Liver (tissue), 9 donors: ENCODE measurements around the gene TBX1. TPM values are rescaled to one million over a fixed set of nuclear protein-coding genes. Genes with fewer than 3 reads are reported as not detected.

Experiments used
- DNase-seq: peaks from one replicate; pipeline ENCODE4 v3.0.0-alpha.2; 2017; ENCODE audit warnings: low spot score
- H3K27ac ChIP-seq, 2 donors: one replicate each; pipeline ENCODE4 v1.7.0; 2013; ENCODE audit warnings: inconsistent platforms in 2 of 2, low read length in 2 of 2, control low read depth in 1 of 2, low read depth in 1 of 2, mild to moderate bottlenecking in 1 of 2
- H3K27me3 ChIP-seq, 4 donors: one replicate each; pipeline versions ENCODE4 v1.6.1 to v1.7.0; 2013; ENCODE audit warnings: low read length in 3 of 4, inconsistent platforms in 1 of 4, mild to moderate bottlenecking in 1 of 4, moderate library complexity in 1 of 4; ENCODE audit not compliant: control insufficient read depth in 4 of 4, insufficient read depth in 4 of 4
- H3K36me3 ChIP-seq, 4 donors: one replicate each; pipeline versions ENCODE4 v1.6.1 to v1.7.0; 2013; ENCODE audit warnings: low read length in 3 of 4, mild to moderate bottlenecking in 3 of 4, low read depth in 1 of 4, moderate library complexity in 1 of 4; ENCODE audit not compliant: control insufficient read depth in 4 of 4, insufficient read depth in 3 of 4
- H3K4me1 ChIP-seq, 4 donors: one replicate each; pipeline versions ENCODE4 v1.6.1 to v1.7.0; 2013; ENCODE audit warnings: low read length in 3 of 4, mild to moderate bottlenecking in 3 of 4, moderate library complexity in 1 of 4; ENCODE audit not compliant: control insufficient read depth in 4 of 4, insufficient read depth in 4 of 4
- H3K4me3 ChIP-seq, 3 donors: one replicate each; pipeline versions ENCODE4 v1.6.1 to v1.7.0; 2013; ENCODE audit warnings: low read length in 3 of 3, control low read depth in 1 of 3, low read depth in 1 of 3, mild to moderate bottlenecking in 1 of 3
- H3K9ac ChIP-seq, 2 donors: one replicate each; pipeline ENCODE4 v1.7.0; 2013; ENCODE audit warnings: low read length in 2 of 2, mild to moderate bottlenecking in 2 of 2, moderate library complexity in 2 of 2, control low read depth in 1 of 2, low read depth in 1 of 2
- H3K9me3 ChIP-seq, 4 donors: one replicate each; pipeline versions ENCODE4 v1.6.1 to v1.7.0; 2013; ENCODE audit warnings: low read length in 3 of 4; ENCODE audit not compliant: control insufficient read depth in 4 of 4
- ATF3 ChIP-seq: IDR thresholded peaks from 2 replicates; pipeline ENCODE4 v1.6.1; 2016; ENCODE audit warnings: antibody characterized with exemption
- EGR1 ChIP-seq, 2 donors: IDR thresholded peaks; 2 replicates each; pipeline ENCODE4 v1.6.1; 2016 to 2018; ENCODE audit warnings: antibody characterized with exemption in 2 of 2, low read depth in 2 of 2
- FOXA1 ChIP-seq: IDR thresholded peaks from 2 replicates; pipeline ENCODE4 v1.6.1; 2016; ENCODE audit warnings: antibody characterized with exemption
- GABPA ChIP-seq, 2 donors: IDR thresholded peaks in 1 of 2; conservative IDR thresholded peaks in 1 of 2; 2 replicates each; pipeline ENCODE4 v1.6.1; 2016; ENCODE audit warnings: antibody characterized with exemption in 2 of 2, mild to moderate bottlenecking in 1 of 2, moderate library complexity in 1 of 2
- HNF4A ChIP-seq, 2 donors: conservative IDR thresholded peaks; 2 replicates each; pipeline ENCODE4 v1.6.1; 2016; ENCODE audit warnings: antibody characterized with exemption in 2 of 2, mild to moderate bottlenecking in 2 of 2
- HNF4G ChIP-seq: IDR thresholded peaks from 2 replicates; pipeline ENCODE4 v1.6.1; 2016; ENCODE audit warnings: antibody characterized with exemption
- JUND ChIP-seq, 2 donors: IDR thresholded peaks; 2 replicates each; pipeline ENCODE4 v1.6.1; 2016; ENCODE audit warnings: antibody characterized with exemption in 2 of 2
- NR2F2 ChIP-seq: IDR thresholded peaks from 2 replicates; pipeline ENCODE4 v1.6.1; 2016; ENCODE audit warnings: antibody characterized with exemption
- RXRA ChIP-seq, 2 donors: IDR thresholded peaks; 2 replicates each; pipeline ENCODE4 v1.6.1; 2017 to 2018; ENCODE audit warnings: antibody characterized with exemption in 2 of 2, mild to moderate bottlenecking in 1 of 2
- SP1 ChIP-seq: IDR thresholded peaks from 2 replicates; pipeline ENCODE4 v1.6.1; 2018; ENCODE audit warnings: antibody characterized with exemption, mild to moderate bottlenecking
- TAF1 ChIP-seq: conservative IDR thresholded peaks from 2 replicates; pipeline ENCODE4 v1.6.1; 2016; ENCODE audit warnings: antibody characterized with exemption, mild to moderate bottlenecking
- YY1 ChIP-seq: IDR thresholded peaks from 2 replicates; pipeline ENCODE4 v1.6.1; 2016; ENCODE audit warnings: antibody characterized with exemption, mild to moderate bottlenecking
- ZBTB33 ChIP-seq: IDR thresholded peaks from 2 replicates; pipeline ENCODE4 v1.6.1; 2016; ENCODE audit warnings: antibody characterized with exemption
- WGBS: extraction: QIAGEN DNeasy Blood & Tissue Kit; methylation state at CpG from one replicate; pipeline ENCODE4 v1.1.7; 2013; 5-methylcytosine and 5-hydroxymethylcytosine counted together
- polyA plus RNA-seq, 2 donors: library from polyadenylated mRNA; stranded (reverse) in 1 of 2; unstranded in 1 of 2; fragments of 200-250 nt in 1 of 2; fragments of >200 nt in 1 of 2; fragmentation: Nextera tagmentation in 1 of 2; extraction: Ambion mirVana in 1 of 2; gene quantifications; one replicate each; pipeline versions ENCODE4 v1.2.1 to v1.2.3, GENCODE V29; 2013 to 2015
- total RNA-seq, 2 donors: library from RNA; depleted of rRNA; stranded (reverse); fragments of >200 nt; gene quantifications; one replicate each; pipeline ENCODE4 v1.2.3, GENCODE V29; 2014
- TF ChIP-seq, protein P1 (sequence below): IDR thresholded peaks from 2 replicates; pipeline ENCODE4 v1.6.1; 2016; ENCODE audit warnings: antibody characterized with exemption, mild to moderate bottlenecking
- donor health status: healthy.
- donor health status: healthy.
- donor health status: healthy.
- donor health status: healthy.
- donor health status: healthy.

The TBX1 gene
- total and polyA plus RNA-seq, 4 donors, result 0.17 to 0.18 TPM; not detected in 2

DNA sequence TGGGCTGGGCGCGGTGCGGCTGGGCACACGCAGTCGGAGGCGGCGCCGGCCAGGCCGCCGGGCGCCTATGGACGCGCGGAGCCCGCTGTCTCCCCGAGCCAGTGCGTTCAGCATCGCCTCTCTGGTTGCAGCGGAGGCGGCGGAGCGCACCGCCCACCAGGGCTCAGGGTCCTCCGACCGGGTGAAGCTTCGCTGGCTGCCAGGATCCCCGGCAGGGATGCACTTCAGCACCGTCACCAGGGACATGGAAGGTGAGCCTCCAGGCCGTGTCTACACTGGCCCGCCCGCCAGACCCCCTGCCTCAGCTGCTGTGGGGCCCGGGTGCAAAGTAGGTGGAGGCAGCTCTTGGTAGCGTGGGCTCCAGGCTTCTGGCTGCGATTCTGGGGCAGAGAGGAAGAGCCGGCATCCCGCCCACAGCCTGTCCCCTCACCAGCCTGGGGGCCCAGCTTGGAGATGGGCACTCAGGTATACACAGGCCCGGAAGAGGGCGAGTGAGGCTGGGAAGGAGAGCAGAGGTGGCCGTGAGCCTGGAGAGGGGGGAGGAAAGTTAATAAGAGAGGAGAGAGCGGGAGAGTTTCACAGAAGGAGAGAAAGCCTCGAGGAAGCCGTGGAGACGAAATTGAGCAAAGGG lies 1.0 kb upstream of the TBX1 start:
- Histone ChIP-seq H3K4me3 (no peak overlapping the region), H3K9me3 (no peaks in the 10 kb centered on the region), H3K27me3 (peaks cover 2 to 15% (median 7%) of the 10 kb centered on the region in 4 donors), H3K27ac (no peak overlapping the region), H3K4me1 (peaks cover 8 to 31% (median 13%) of the 10 kb centered on the region in 4 donors), H3K36me3 (no peaks in the 10 kb centered on the region), H3K9ac (no peak overlapping the region)
- no peak for DNase-seq
- TF ChIP-seq HNF4A (conservative IDR thresholded peaks at IDR 0.05), result no peak
- no peak for TF ChIP-seq SP1
- TF ChIP-seq YY1, result no peak
- TF ChIP-seq ZBTB33, result no peak
- no peak for TF ChIP-seq JUND (IDR thresholded peaks at IDR 0.05)
- WGBS, result 9% methylated on average over 43 of the region's 43 CpGs

DNA sequence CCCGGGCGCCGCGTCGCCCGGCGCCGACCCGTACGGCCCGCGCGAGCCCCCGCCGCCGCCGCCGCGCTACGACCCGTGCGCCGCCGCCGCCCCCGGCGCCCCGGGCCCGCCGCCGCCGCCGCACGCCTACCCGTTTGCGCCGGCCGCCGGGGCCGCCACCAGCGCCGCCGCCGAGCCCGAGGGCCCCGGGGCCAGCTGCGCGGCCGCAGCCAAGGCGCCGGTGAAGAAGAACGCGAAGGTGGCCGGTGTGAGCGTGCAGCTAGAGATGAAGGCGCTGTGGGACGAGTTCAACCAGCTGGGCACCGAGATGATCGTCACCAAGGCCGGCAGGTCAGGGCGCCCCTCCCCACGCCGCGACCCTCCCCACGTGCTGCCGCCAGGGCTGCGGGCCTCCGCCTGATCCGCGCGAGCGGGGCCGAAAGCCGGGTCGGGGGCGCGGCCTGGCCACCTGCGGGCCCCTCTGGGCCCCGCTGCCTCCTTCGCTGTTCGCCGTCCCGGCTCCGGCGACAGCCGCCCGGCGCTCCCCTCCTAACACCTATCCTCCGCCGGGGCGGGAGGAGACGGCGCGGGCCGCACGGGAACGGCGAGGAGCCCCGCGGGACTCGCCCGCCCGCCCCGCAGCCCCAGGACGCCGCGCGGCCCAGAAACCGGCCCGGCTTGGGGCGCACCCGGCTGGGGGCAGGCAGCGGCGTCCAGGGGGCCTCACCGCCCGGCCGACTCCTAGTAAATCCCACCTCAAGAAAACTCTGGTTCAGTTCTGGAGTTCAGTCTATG lies 560 bp downstream of the TBX1 start:
- Histone ChIP-seq H3K4me3 (peak overlapping the region in 1 of 3 donors; percentile 48), H3K27me3 (peaks cover 1 to 15% (median 6%) of the 10 kb centered on the region in 4 donors), H3K9me3 (no peaks in the 10 kb centered on the region), H3K36me3 (no peaks in the 10 kb centered on the region), H3K9ac (no peak overlapping the region), H3K4me1 (peaks cover 10 to 33% (median 14%) of the 10 kb centered on the region in 4 donors), H3K27ac (no peak overlapping the region)
- no peak for DNase-seq
- 10% methylated on average over 117 of the region's 117 CpGs for WGBS
- no peak for TF ChIP-seq EGR1 (IDR thresholded peaks at IDR 0.05; ENCODE audit: low read depth in 2 of 2)
- no peak for TF ChIP-seq ATF3
- no peak for TF ChIP-seq YY1

DNA sequence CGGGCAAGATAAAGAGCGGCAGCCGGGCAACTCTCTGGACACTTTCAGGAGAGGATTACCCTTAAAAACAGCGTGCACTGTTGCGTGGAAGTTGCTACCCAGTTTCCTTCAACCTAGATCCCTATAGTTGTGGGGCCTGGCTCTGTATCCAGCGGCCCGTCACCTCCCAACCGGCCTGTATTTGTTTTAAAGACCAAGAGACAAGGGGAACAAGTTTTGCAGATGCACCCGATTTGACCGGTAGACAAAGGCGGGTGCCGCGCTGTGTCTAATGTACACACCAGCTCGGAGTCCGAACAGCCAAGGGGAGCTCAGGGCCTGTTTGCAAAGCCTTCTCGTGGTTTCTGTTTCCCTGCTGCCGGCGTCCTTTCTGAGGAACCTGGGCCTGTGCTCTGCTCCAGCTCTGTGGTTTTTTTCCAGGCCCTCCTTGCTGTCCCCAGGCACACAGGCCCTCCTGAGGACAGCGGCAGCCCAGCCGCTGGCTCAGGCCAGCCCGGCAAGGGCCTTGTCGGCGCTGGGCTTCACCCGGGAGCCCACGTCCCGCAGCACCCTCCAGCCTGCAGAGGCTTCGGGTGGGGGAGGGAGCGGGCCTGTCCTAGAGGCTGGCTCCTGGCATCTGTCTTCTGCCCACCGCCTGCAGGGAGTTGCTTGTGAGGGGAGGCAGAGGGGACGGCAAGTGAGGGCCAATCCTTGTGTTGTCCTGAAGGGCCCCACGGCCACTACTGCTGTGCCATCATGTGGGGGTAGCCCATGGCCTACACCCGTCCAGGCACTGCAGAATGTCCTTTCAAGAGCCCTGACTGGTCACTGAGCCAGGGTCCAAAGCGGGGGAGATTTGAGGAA lies 1.4 kb downstream of the TBX1 start:
- Histone ChIP-seq H3K9ac (no peak overlapping the region), H3K4me3 (no peak overlapping the region), H3K4me1 (peaks cover 9 to 34% (median 10%) of the 10 kb centered on the region in 4 donors), H3K27ac (no peak overlapping the region), H3K36me3 (peaks cover 0 to 1% (median 0%) of the 10 kb centered on the region in 4 donors), H3K27me3 (peaks cover 0 to 15% (median 6%) of the 10 kb centered on the region in 4 donors), H3K9me3 (no peaks in the 10 kb centered on the region)
- WGBS, result 70% methylated on average over 33 of the region's 33 CpGs
- DNase-seq, result no peak
- TF ChIP-seq RXRA (IDR thresholded peaks at IDR 0.05), result no peak
- TF ChIP-seq FOXA1, result no peak
- TF ChIP-seq HNF4G, result no peak
- TF ChIP-seq EGR1 (IDR thresholded peaks at IDR 0.05; ENCODE audit: low read depth in 2 of 2), result no peak
- TF ChIP-seq NR2F2, result no peak
- TF ChIP-seq, protein P1, sequence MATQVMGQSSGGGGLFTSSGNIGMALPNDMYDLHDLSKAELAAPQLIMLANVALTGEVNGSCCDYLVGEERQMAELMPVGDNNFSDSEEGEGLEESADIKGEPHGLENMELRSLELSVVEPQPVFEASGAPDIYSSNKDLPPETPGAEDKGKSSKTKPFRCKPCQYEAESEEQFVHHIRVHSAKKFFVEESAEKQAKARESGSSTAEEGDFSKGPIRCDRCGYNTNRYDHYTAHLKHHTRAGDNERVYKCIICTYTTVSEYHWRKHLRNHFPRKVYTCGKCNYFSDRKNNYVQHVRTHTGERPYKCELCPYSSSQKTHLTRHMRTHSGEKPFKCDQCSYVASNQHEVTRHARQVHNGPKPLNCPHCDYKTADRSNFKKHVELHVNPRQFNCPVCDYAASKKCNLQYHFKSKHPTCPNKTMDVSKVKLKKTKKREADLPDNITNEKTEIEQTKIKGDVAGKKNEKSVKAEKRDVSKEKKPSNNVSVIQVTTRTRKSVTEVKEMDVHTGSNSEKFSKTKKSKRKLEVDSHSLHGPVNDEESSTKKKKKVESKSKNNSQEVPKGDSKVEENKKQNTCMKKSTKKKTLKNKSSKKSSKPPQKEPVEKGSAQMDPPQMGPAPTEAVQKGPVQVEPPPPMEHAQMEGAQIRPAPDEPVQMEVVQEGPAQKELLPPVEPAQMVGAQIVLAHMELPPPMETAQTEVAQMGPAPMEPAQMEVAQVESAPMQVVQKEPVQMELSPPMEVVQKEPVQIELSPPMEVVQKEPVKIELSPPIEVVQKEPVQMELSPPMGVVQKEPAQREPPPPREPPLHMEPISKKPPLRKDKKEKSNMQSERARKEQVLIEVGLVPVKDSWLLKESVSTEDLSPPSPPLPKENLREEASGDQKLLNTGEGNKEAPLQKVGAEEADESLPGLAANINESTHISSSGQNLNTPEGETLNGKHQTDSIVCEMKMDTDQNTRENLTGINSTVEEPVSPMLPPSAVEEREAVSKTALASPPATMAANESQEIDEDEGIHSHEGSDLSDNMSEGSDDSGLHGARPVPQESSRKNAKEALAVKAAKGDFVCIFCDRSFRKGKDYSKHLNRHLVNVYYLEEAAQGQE, result no peak
- no peak for TF ChIP-seq ZBTB33
- no peak for TF ChIP-seq JUND (IDR thresholded peaks at IDR 0.05)
- no peak for TF ChIP-seq GABPA (IDR thresholded peaks at IDR 0.05 in 1 of 2, conservative IDR thresholded peaks at IDR 0.05 in 1 of 2)
- TF ChIP-seq TAF1, result no peak
